Measurements from ENCODE around the gene KCNMA1.

KCNMA1 gene

GRCh38 chr10:77085344-77085743 is 552.3 kb downstream of the KCNMA1 start:
- DNase-seq = no peak

DNA sequence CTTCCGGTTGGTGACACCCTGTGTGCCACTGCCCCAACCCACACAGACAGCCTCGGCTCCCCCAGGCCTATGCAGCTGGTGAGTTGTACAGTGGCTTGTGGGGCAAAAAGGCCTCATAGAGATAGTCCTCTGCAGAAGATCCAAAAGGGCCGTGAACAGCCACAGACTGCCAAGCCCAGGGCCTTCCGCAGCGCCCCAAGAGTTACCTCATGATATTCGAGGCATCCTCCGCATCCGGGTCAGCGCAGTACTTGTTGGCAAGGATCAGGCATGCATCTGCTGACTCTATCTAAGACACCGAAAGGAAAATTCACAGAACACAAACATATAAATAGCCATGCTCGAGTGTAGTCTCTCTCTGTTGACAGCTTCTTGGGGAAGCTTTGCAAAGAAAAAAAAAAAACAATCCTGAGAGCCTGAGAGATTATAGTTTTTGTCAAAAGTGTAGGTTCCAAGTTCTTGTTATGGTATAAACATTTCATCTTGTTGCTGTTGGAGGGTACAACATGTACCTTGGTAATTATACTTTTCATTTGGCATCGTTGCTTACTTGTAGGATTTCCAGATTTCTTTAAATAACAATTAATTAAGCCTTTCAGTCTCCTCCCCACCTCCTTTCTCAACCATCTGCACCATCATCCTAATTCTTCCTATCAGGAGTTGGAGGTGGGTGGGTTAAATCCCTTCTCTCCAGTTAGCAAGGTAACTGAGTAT is 553.0 kb downstream of the KCNMA1 start:
- no peak for DNase-seq

DNA sequence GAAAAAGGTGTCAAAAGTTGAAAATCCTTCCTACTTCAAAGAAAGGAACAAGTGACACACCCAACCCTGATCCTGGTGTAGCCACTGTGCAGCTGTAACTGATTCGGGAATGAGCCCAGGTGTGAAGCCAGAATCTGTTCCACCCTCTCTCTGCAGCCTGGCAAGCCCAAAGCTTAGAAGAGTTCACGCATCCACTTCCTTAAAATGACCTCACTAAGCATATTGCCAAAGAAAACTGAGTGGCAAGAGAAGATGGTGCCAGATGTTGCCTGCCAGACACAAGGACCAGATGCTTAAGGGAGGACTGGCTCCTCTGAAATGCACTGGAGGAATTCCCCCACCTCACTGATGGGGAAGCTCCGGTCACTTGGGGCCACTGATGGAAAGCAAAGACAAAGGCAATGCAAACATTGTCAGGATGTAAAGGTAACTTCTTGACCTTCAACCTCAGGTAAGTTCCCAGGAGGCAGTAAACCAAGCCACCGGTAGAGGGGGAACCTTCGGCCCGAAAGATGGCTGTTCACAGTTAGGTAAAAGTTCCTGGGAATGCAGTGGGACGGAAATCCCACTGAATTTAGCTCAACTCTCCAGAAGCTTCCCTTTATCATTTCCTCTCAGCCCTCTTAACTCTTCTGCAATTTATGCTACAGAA is 554.9 kb downstream of the KCNMA1 start:
- peak; percentile 12 for DNase-seq

GRCh38 chr10:77081481-77081891 is 556.1 kb downstream of the KCNMA1 start:
- DNase-seq = no peak

- no peak for DNase-seq
Observed at GRCh38 chr10:77080361-77081027, 557.1 kb downstream of the KCNMA1 start.

DNA sequence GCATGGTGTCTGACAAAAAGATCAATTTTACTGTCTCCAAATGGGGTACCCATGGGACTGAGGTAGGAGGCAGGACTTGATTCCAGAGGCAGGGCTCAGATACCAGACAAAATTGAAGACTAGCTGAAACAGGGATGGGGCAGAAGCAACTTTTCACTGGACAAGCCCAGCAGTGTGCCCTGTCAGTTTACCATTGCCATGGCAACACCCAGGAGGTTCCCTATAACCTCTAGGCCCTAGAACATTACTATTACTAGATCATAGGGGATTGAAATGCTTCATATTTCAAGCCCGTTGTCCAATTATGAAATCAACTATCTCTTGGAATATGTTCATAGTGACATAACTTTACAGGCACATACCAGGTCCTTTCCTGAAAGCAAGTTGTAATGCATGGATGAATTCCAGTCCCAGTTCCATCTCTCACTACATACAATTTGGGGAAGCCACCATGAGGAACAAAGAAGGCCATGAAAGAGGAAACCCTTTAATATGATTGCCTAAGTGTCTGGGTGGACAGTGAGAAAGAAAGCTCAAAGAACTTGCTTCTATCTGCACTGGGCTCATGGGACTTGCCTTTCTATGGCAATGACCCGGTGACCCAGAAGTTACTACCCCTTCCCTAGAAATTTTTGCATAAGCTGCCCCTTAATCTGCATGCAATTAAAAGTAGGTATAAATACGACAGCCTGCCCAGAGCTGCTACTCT is 557.9 kb downstream of the KCNMA1 start:
- peak; percentile 58 for DNase-seq

- DNase-seq = no peak
Observed at GRCh38 chr10:77077316-77077945, 560.2 kb downstream of the KCNMA1 start.

DNA sequence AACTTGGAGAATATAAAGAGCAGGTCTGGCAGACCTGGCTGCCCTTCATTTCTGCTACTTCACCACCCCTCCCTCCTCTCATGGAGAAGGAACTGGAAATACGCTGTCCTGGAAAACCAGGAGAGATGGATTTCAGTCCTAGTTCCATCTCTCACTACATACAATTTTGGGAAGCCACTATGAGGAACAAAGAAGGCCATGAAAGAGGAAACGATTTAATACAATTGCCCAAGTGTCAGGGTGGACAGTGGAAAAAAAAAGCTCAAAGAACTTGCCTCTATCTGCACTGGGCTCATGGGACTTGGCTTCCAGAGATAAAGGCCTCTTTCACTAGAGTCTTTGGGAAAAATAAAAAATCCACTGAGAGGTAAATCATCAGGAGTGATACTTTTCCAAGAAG is 561.7 kb downstream of the KCNMA1 start:
- DNase-seq = peak; percentile 24

DNA sequence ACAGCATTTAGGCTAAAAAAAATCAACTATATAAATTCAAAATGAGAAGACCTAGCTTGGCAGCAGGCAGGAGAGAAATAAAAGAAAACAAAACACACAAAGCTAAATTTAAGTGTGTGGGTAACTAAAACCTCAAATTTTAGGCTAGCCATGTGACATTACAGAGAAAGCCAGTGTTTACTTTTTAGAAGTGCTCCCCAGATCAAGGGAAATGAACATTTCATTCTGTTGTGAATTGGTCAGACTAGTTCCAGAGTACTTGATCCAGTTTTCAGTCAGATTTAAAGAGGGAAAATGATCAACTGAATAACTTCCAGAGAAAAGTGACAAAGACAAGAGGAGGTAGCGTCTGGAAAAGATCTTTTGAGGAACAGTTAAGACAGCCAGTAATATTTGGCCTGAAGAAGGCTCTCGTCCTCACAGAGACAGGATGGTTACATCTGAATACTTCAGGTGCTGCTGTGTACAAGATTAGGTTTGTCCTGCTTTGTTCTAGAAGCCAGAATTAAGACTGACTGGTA is 563.4 kb downstream of the KCNMA1 start:
- no peak for DNase-seq

DNA sequence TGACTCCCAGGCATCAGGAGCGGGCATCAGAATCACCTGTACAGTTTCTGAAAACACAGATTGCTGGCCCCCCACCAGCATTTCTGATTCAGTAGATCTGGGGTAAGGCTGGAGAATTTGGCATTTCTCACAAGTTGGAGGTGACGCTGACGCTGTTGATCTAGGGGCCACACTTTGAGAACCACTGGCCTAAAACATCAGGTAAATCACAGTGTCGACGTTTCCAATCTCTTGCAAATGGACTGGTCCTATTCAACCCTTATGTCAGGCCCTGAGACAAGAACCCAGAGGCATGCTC is 564.0 kb downstream of the KCNMA1 start:
- DNase-seq = no peak

GRCh38 chr10:77072836-77073662 is 564.6 kb downstream of the KCNMA1 start:
- DNase-seq = no peak

DNA sequence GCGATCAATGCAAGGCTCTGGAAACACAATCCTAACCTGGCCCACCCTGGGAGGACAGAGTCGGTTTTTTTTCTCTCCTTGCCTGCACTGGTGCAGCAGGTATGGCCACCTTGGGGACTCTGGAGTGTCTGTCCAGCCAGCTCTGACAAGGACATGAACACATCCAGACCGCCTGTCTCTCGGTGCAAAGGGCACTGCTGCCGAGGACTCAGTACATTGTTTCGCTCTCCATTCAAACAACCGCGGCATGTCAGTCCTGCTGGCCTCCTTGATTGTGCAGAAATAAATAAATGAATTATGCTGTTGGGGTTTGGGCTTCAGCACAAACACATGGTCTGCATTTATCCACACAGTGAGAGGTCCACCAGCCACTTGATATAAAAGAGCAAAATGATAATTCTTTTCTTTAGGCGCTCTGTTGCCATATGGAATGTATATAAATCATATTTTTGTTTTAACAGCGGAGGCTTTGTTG is 565.2 kb downstream of the KCNMA1 start:
- no peak for DNase-seq

DNA sequence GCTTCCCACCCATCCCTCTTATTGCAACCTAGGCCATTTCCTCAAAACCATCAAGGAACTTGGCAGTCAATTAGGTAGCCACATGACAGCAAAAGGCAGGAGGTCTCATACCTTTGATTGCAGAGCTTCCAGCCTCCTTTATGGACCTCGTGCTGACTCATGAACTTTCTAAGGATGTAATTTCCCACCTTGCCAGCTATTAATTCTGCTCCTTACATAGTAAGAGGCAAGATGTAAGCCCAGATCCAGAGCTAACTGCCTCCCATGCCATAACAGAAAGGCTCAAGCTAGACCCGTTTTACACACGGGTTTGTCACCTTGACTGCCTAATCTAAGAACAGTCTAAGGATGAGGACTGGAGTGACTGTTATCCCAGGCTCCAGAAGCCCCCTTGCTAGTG is 565.7 kb downstream of the KCNMA1 start:
- DNase-seq = no peak

DNA sequence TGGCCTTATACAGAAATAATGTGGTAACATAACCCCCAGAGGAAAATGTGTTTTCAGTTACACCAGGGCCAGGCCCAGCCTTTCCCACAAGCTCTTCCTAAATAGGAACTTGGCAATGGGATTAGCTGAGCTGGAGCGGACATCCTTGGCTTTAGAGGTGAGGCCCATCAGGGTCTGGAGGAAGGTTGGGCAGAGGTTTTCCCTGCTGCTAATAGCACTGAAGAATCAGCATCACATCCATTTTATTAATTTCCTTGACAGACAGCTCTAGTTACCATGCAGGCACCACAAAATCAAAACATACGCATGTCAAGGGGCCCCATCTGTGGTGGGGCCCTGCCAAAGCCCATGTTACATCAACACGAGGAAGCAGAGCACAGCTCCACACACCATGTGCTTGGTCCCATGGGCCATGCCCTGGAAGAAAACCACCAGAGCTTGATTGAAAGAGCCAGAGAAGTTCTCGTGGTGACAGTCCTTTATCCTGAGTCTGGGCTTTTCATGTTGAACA is 566.6 kb downstream of the KCNMA1 start:
- DNase-seq = no peak

- no peak for DNase-seq
Observed at GRCh38 chr10:77070346-77070745, 567.3 kb downstream of the KCNMA1 start.

- no peak for DNase-seq
Observed at GRCh38 chr10:77068969-77069368, 568.6 kb downstream of the KCNMA1 start.

DNA sequence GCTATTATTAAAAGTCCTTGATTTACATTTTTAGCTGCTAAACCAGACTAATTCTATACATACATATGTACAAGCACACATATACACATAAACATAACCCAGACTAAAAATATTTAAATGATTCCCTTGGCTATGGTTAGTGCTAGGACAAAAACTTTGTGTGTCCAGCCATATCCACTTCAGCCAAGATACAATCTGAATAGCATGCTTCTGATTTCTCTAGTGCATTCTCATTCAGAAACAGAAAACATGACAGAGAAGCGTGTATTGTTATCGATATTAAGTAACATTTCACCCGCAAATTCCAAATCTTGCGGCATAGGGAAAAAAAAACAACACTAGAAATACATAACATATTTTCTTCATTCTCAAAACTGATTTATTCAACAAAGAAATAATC is 569.3 kb downstream of the KCNMA1 start:
- DNase-seq = no peak

DNA sequence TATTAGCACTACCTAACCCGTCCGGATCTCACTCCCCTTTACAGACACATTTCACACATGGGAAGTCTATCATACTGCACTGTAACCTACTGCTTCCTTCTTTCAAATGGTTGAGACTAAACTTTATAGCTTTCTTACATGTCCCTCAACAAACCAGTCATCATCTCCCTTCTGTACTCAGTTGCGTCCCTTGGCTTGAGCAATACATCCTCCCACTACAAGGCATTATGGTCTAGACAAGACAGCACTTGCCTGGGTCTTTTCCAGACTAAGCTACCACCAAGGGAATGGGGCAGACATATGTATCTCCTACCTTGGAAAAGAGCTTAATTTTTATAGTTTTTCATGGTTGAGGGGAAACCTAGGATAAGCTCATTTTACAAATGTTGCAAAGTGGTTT is 575.2 kb downstream of the KCNMA1 start:
- DNase-seq = peak; percentile 2

GRCh38 chr10:77060913-77061312 is 576.7 kb downstream of the KCNMA1 start:
- no peak for DNase-seq

DNA sequence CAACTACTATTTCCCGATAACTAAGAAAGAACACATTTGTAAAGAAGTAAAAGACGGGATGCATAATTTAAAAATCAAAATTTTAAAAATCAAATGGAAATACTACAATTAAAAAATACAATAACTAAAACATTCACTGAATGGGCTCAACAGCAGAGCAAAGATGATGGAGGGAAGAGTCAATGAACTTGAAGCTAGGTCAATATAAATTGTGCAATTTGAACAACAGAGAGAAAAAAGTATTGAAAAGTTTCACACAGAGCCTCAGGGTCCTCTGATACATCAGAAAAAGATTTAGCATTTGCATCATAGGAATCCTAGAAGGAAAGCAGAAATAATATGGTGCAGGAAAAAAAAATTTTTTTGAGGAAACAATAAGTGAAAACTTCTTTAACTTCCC is 581.0 kb downstream of the KCNMA1 start:
- no peak for DNase-seq

- DNase-seq = no peak
Observed at GRCh38 chr10:77052593-77052992, 585.0 kb downstream of the KCNMA1 start.

GRCh38 chr10:77051837-77052236 is 585.8 kb downstream of the KCNMA1 start:
- DNase-seq = no peak

Data from MV-4-11 (cell line).